Left lobe of liver (tissue), 2 donors: ENCODE data around the gene TCF4. TPM values are rescaled to one million over a fixed set of nuclear protein-coding genes. Genes with fewer than 3 reads are reported as not detected.

Experiments
- ATAC-seq: fragments of 200-7000 bp; cut with Tn5 transposase; one replicate; pipeline ENCODE4 v1.9.1; 2020; ENCODE audit warnings: mild to moderate bottlenecking, moderate library complexity
- DNase-seq: peaks from one replicate; pipeline ENCODE4 v3.0.0-alpha.2; 2020; ENCODE audit warnings: low spot score
- total RNA-seq: library from RNA; stranded (reverse); gene quantifications from one replicate; pipeline ENCODE4 v1.2.1, GENCODE V29; 2021
- donor health status: DM: no; HTN: no; CAD: no; lungs with moderate emphysema.
- donor health status: DM: no; HTN: yes; CAD: no.

TCF4 gene
- total RNA-seq, 1 donor from 2014 or later: 8.7 TPM

DNA sequence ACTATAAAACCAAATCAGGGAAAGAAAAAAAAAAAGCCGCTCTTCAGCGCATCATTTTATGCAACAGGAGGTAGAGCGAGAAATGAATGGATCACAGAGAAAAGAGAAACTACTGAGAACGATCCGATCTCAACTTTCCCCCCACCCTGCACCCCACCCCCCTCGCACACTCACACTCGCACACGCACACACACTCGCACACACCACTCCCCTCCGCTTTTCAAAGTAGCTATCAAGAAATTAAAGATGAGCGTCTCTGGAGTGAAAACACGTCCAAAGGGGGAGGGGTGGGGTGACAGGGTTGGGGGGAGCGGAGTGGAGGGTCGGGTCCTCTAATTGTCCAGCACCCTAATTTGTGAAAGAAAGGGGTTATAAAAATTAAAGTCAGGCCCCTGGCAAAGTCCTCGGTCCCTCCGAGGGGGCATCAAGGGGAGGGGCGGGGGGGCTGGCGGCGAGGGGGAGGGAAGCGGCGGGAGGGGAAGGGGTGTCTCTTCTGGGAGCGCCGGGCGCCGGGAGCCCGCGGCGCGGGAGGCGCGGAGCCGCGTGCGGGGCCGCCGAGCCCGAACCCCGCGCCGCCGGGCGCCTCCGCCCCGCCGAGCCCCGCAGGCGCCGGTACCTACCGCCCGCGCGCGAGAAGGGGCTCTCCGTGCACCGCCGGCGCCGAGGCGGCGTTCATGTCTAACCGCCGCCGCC, 428 bp downstream of the TCF4 start:
- no peak for DNase-seq
- ATAC-seq: no peak

DNA sequence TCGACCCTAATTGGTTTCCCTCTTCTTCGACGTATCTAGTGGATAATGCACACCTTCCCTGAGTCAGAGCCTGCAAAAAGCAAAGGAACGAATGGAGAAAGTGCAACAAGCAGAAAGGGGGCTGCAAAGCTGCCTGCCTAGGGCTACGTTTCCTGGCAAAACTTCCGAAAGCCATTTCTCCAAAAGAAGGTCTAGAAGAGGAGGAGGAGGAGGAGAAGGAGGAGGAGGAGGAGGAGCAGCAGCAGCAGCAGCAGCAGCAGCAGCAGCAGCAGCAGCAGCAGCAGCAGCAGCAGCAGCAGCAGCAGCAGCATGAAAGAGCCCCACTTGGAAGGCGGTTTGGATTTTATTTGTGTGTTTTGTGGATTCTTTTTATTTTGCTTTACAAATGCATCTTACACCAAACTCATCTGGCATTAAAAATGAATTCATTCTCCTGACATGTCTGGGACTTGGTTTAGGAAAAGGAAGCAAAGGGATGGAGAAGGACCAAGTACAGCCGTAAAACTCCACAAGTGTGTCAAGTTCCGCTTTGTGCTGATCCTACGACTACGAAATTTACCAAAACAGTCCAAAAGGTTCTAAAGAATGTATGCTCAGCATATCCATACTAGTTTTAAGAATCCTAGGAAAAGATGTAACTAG, 2.0 kb downstream of the TCF4 start:
- DNase-seq: no peak

DNA sequence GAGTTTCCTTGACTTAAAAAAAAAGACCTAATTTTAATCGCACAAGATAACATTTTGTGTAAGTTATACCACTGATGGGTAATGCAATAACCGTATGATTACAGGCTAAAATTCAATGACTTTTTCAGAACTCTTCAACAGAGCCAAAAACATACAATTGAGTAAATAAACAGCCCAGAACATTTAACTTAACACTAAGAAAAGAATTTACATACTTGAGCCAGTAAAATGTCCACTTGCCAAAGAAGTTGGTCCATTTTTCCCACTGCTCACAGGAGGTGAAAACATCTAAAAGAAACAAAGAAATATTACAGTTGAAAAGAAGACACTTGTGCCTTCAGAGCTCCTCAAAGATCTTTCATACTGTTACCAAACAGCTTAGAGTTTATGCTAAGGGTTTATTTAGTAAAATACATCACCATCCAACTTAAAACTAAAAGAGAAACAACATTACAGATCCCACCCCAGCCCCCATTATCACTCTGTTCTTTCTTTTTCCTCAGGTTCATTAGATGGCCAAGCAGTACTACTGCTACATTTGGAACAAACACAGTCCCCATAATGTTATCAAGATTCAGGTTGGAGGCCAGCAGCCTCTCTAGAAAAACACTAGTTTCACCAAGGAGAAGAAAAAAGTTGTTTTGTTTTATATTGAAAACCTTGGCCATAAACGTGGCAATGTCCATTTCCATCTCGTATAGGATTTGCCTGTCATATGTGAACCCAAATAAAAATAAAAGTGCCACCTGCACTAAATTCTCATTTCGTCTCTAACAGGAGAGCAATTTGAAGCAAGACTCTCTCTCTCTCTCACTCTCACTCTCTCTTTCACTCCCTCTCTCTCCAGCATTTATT, 2.7 kb downstream of the TCF4 start:
- ATAC-seq: no peak
- no peak for DNase-seq

More for the DNA sequence above, 2.0 kb downstream of the TCF4 start:
- no peak for ATAC-seq

DNA sequence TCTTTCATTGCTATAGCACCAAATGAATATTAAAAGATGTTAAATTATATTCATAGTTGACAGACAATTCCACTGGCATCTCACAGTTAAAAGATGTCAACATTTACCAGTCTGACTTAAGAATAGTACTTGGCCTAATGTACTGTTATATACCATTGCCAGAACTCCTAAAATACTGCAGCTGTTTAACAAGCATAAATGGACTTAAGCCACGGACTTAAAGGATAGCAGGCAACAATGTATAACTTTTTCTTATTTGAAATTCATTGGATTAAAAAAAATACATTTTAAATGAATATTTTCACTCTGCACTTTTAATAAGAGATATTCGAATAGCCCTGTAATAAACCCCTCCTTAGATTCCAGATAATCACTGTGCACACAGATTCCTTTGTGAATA, 3.8 kb downstream of the TCF4 start:
- no peak for ATAC-seq

DNA sequence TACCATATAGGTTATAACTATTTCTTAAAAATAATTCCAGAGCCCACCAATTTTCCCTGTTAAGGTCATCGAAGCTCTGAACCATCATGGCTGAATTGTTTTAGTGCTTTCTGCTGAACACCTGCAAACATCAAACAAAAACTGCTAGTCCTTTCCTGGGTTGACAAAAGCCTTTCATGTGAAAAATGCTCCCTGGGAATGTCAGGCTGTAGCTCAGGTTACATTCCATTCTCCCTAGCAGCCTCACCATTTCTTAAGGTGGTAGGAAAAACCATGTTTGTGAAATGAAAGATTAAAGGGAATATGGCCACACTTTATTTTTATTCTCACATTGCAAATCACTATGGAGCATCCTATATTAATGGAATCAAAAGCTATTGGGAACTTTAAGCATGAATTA, 5.7 kb downstream of the TCF4 start:
- ATAC-seq (no peak), DNase-seq (no peak)

More for the DNA sequence above, 3.8 kb downstream of the TCF4 start:
- DNase-seq: no peak

DNA sequence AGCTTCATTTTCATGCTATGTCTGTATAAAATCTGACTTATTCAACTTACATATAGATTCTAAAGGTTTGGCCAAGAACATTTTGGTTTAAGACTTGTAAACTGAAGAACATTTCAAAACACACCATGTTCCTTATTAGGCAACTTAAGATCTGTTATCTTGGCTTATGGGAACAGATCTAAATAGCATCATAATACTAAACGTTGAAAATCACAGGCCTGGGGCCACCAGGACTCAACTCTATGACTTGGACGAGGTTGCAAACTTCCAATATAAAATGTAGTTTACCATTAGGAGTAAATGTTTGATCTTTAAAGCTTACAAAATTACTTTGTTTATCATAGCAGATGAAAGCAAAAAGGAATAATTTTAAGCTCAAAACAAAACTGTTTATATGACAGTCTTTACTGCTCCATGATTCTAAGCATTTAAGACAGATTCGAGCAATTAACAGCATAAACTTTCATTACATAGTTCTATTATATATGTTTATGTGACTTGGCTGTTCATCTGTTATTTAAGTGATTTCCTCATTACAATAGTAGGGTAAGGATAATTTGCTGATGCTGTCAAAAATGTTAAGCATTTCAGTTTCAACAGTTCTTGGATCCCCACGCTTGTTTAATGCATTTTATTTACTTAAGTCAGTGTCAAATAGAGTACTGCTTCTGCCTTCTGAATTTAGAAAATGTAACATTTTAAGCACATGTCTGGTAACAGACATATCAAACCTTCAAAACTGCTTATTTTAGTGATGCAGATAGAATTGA, 8.3 kb downstream of the TCF4 start:
- ATAC-seq (no peak), DNase-seq (no peak)

DNA sequence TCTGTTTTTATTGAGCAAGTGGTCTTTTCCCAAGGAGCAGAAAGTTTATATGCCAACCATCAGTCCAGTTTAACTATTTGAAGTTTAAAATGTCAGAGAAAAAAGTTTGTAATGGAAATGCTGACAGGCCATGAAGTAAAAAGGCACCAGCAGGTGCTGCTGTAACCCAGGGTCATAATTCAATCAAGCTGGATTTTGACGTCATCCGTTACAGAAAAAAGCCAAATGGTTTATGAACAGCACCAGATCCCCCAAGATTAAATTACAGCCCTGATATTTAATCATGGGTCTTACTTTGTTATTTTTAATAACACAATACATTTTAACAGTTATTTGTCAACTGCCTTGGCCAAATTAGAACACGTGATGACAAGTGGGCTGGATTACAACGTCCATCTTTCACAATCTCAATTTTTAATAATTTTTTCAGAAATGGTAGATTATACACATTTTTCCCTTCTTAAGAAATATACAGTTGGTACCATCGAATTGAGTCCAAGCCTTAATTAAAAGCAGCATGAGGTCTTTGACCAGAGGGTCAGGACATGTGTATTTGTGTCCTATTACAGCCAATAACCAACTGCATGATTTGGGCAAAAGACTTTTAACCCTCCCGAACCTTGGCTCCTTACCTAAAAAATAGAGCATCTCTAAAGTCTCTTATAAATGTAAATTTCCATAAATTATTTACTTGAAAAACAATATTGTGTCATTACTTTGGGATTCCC, 10.0 kb downstream of the TCF4 start:
- DNase-seq: no peak
- ATAC-seq: peak; percentile 52

DNA sequence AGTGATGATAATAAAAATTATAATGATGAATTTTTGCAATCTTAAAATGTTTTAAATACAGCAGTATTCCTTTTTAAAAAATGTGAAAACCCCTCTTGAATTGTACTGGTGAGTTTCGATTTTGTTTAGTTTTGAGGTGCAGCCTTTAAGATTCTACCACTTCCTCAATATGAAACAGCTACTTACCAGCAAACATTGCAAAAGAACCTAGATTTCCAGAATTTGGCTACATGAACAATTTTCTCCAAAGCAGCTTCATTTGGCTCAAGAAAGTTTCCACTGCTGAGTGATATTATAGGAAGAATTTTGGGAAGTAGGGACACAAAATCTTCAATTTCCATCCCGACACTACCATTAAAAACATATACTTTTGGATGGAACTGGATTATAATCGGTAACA, 12.0 kb downstream of the TCF4 start:
- ATAC-seq: no peak
- DNase-seq: no peak

DNA sequence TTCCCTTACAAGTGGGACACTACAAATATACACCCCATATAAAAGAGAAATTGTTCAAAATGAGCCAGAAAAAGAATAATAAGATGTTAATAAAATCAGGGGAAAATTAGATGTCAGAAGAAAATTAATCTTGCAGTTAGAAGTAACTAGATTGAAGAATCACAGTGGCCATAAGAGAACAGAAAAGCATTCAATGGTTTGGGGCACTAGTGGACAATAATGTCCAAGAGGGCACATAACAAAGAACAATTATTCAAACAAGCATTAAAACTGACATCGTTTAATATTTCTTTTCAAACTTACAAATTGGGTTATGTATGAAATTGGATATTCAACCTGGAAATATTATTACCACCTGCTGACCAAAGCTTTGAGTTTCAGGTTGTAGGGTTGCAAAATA, 12.9 kb downstream of the TCF4 start:
- no peak for ATAC-seq
- no peak for DNase-seq

DNA sequence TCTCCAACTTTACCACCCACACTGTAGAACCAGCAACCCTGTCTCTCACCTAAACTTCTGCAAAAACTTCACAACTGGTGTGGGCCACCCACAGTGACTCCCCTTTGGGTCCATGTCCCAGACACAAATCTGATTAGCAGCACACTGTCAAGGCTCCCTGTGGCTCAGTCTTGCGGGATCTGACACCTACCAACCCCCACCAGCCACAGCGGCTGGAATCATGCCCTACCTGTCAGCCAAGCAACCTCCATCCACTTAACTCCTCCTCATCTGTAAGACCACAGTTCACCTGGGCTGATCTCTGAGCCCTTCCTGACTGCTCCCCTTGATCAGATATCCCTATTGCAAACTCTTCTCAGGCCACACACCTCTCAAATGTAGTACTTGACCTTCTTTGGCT, 14.6 kb downstream of the TCF4 start:
- ATAC-seq: no peak
- DNase-seq: no peak

DNA sequence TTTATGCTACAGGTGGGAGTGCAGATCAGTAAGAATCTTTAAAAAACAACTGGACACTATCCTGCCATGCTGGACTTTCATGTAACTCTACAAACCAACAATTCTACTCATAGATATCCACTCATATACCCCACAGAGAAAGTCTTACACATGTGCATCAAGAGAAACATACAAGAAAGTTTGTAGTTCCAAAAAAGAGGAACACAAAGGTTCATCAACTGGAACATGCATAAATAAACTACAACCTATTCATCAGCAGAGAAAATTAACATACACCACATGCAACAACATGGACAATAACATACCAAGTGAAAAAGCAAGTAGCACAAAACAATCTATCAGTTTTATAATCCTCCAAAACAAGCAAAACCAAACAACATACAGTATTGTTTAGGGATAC, 17.0 kb downstream of the TCF4 start:
- DNase-seq: no peak
- ATAC-seq: no peak

DNA sequence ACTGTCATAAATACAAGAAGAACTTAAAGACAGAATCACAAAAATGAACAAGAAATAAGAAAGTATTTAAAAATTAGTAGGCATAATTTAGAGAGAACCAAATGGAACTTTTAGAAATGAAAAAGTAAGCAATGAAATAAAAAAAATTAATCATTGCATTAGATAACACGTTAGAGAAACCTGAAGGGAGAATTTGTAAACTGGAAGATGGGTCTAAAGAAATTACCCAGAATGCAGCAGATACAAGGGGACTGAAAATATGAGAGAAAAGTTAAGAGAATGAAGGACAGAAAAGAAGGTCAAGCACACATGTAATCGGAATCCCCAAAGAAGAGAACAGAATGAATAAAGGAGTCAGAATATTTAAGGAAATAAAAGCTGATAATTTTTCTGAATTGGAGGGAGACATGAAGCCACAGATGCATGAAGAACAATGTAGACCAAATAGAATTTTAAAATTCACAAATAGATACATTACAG, 21.5 kb downstream of the TCF4 start:
- DNase-seq (no peak), ATAC-seq (no peak)

DNA sequence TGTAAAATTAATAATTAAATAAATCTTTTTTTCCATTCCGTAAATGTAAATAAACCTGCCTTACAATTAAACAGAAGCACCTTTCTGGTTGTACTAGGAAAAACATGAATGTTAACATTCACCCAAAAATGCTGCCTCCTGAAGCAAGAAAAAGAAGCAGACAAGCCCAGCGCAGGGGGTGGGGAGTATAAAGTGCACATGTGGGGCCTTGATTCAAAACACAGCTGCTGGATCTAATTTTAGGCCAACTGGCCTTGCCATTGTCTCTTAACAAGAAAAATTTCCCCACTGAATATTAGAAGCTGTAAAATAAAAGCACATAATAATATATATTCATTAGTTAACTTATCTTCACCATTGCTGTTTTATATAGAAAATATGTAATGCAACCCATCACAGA, 28.3 kb downstream of the TCF4 start:
- no peak for ATAC-seq

DNA sequence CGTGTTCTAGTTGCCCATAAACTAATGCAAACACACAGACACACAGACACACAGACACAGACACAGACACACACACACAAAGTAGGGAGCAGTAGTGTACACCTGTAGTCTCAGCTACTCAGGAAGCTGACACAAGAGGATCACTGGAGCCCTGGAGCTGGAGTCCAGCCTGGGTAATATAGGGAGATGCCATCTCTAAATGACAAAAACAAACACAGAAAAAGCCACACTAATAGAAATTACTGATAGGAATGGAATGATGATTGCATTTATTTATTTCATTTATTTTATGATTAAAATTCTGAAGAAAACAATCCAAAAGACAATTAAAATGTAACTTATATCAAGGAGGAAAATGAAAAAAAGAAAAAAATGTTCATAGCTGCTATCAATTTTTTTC, 30.8 kb downstream of the TCF4 start:
- ATAC-seq (no peak), DNase-seq (no peak)

More for the DNA sequence above, 28.3 kb downstream of the TCF4 start:
- no peak for DNase-seq

DNA sequence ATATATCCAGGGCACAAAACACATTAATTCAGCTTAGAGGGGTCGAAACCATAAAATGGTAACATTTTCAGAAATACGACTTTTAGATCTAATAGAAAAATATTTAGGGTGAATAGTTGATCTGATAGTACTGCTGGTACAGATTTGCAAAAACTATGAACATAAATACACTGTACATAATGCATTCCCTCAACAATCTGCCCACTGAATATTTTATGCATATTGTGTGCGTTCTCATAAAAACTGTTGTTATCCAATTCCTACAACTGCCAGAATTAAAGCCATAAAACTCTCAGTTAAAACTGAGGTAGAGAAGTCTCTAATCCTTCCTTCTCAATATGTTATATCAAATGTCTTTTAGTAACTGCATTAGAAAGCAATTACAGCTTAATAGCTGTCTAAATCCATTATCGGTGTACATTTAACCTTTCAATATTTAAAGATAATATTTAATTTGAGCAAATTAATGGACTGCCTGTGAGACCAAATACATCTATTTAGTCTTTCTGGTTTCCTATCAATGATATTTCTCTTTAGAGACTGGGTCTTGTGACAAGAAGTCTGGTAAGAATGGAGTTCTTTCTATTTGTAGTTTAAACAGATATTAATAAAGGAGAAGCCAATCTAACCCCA, 32.5 kb downstream of the TCF4 start:
- ATAC-seq (no peak), DNase-seq (no peak)

DNA sequence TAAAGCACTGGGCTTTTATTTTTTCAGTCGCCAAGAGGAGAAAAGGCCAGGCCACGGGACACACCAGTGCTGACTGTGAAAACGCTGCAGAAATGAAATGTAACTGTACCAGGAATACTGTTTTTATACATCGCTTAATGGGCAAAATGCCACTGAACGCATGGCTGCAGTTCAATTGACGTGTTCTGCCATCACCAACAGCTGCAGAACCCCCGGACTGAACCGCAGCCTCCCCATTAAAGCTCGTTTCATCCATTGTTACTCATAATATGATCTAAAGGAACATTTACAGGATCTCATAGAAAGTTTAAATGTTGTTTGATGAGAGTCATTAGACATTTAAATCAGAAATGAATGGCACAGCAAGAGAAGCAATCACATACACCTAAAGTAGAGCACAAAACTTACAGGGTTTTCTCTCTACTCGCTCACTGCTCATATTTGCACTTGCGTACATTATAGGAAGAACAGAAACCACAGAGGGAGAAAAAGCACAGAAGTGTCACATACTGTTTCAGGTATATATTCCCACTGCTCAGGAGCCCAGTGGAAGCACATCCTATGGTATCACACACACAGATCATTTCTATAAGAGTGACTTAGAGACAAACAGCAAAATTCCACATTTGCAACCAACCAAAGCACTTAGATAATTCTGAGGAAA, 35.3 kb downstream of the TCF4 start:
- ATAC-seq (no peak), DNase-seq (no peak)

DNA sequence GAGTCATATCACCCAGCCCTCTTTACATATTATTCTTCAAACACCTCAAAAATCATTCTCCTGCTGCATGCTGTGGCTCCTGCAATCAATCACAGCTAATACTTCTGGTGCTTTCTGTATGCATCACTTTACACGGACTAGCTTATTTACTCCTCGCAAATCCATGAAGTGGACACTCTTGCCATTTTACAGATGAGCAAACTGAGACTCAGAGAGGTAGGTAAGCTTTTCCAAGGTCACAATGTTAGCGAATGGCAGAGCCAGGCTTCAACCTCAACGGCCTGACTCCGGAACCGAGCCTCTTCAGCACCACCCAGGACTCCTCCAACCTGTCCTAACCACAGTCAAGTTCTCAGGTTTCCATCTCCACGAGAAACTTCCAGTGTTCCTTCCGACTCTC, 36.8 kb downstream of the TCF4 start:
- no peak for DNase-seq
- no peak for ATAC-seq

DNA sequence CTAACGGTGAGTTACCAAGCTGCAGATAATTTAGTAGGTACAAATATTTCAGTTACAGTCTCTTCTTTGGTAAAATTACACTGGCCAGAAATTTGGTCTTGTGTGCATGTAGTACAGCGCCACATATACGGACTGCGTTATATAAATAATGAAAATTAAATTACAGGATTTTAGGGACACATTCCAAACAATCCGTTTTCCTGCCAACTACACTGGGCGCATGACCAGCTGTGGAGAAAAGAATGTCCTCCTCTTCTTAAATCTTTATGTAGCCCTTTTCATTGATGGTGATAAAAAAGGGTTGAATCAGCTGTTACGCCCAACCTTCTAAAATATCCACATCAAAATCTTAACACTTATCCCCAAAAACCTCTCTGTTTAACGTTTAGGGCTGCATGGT, 37.5 kb downstream of the TCF4 start:
- ATAC-seq (no peak), DNase-seq (no peak)

DNA sequence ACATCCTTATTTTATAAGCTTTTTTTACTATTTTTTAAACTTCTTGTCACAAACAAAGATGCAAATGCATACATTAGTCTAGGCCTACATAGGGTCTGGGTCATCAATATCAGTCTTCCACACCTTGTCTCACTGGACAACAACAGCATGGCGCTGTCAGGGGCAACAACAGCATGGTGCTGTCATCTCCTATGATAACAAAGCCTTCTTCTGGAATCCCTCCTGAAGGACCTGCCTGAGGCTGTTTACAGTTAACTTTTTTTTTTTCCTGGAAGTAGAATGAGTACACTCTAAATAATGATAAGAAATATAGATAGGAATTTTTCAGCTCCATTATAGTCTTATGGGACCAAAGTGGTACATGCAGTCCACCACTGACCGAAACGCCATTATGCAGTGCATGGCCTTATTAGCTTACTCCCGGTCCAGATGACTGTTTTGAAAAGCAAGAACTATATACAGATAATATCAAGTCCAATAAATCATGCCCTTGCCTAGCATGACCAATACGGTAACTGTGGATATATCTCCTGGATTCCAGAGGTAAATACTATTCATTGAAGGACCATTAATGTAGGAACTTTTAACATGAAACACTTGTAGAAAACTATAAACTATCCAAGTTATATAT, 38.4 kb downstream of the TCF4 start:
- ATAC-seq: no peak
- DNase-seq: no peak
